Choroid plexus epithelial cell (primary cell): ENCODE data around the gene CNTRL.
A peak's percentile ranks its signal among the peaks of the same experiment; 100 is the strongest.

ENCODE experiments used
- DNase-seq: peaks from one replicate; pipeline ENCODE4 v3.0.0-alpha.2; 2010; ENCODE audit warnings: low read depth
- H3K4me3 ChIP-seq: 2 replicates; pipeline ENCODE4 v1.5.1; 2011; ENCODE audit warnings: low read depth, mild to moderate bottlenecking, control low read depth, low read length, moderate library complexity
- TF ChIP-seq, protein P1 (sequence below): conservative IDR thresholded peaks from 2 replicates; pipeline ENCODE4 v1.5.1; 2011; ENCODE audit warnings: low read depth, mild to moderate bottlenecking, control low read depth, inconsistent platforms, low read length, moderate library complexity

CNTRL gene

DNA sequence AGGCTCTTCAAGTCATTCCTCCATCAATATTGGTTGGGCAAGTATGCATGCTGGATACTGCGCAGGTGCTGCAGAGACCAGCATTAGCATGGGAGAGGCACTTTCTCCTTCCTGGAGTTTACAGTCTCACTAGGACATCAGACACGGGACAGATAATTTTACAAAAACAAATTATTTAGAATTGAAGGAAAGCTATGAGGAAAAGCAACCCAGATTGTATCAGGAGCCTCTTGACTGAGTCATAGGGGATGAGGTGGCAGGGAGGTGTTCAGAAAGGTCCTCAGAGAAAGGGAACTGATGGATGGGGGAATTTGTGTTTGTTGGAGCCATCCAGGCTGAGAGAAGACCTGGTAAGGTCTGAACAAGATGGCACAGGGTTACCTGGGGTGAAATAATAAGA lies 151.4 kb downstream of the CNTRL start:
- TF ChIP-seq, protein P1, sequence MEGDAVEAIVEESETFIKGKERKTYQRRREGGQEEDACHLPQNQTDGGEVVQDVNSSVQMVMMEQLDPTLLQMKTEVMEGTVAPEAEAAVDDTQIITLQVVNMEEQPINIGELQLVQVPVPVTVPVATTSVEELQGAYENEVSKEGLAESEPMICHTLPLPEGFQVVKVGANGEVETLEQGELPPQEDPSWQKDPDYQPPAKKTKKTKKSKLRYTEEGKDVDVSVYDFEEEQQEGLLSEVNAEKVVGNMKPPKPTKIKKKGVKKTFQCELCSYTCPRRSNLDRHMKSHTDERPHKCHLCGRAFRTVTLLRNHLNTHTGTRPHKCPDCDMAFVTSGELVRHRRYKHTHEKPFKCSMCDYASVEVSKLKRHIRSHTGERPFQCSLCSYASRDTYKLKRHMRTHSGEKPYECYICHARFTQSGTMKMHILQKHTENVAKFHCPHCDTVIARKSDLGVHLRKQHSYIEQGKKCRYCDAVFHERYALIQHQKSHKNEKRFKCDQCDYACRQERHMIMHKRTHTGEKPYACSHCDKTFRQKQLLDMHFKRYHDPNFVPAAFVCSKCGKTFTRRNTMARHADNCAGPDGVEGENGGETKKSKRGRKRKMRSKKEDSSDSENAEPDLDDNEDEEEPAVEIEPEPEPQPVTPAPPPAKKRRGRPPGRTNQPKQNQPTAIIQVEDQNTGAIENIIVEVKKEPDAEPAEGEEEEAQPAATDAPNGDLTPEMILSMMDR = no peak
- no peak overlapping the region for H3K4me3 ChIP-seq
- DNase-seq = peak; percentile 4
